Measurements from ENCODE around the gene CEACAM16. TPM values are rescaled to one million over a fixed set of nuclear protein-coding genes. Genes with fewer than 3 reads are reported as not detected.

CEACAM16 gene
- total and polyA plus RNA-seq, 9 donors, result 0.31 to 0.84 (median 0.58) TPM

GRCh38 chr19:44686896-44687295 is 12.1 kb upstream of the CEACAM16 start:
- Histone ChIP-seq H3K9me3 (replicated peaks; ENCODE audit: control insufficient read depth, low read depth, low read length) (no peaks in the 10 kb centered on the region), H3K27me3 (ENCODE audit: control insufficient read depth, insufficient read depth, low read length) (no peaks in the 10 kb centered on the region), H3K27ac (ENCODE audit: low read length) (no peak overlapping the region), H3K4me3 (ENCODE audit: low read length) (no peak overlapping the region), H3K4me1 (ENCODE audit: control insufficient read depth, insufficient read depth, low read length) (peaks cover 5% of the 10 kb centered on the region), H3K36me3 (ENCODE audit: control insufficient read depth, insufficient read depth, low read length) (no peaks in the 10 kb centered on the region)
- no peak for DNase-seq
- WGBS (ENCODE audit: insufficient coverage), result 55% methylated on average over 2 of the region's 4 CpGs

DNA sequence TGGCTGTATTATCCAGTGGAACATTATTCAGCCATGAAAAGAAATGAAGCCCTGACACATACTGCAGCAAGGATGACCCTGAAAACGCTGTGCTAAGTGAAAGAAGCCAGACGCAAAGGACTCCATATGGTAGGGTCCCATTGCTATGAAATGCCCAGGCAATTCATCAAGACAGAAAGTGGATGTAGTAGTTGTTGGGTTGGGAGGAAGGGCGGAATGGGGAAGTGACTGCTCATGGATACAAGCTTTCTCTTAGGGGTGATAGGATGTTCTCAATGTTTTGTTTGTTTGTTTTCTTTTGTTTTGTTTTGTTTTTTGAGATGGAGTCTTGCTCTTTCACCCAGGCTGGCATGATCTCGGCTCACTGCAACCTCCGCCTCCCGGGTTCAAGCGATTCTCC is 11.1 kb upstream of the CEACAM16 start:
- H3K4me3 ChIP-seq (ENCODE audit: low read length), result no peak overlapping the region
- H3K27ac ChIP-seq (ENCODE audit: low read length), result no peak overlapping the region
- DNase-seq, result no peak
- H3K36me3 ChIP-seq (ENCODE audit: control insufficient read depth, insufficient read depth, low read length), result no peaks in the 10 kb centered on the region
- H3K9me3 ChIP-seq (replicated peaks; ENCODE audit: control insufficient read depth, low read depth, low read length), result no peaks in the 10 kb centered on the region
- 79% methylated on average over 5 of the region's 7 CpGs for WGBS (ENCODE audit: insufficient coverage)
- no peaks in the 10 kb centered on the region for H3K27me3 ChIP-seq (ENCODE audit: control insufficient read depth, insufficient read depth, low read length)
- H3K4me1 ChIP-seq (ENCODE audit: control insufficient read depth, insufficient read depth, low read length), result peaks cover 5% of the 10 kb centered on the region

DNA sequence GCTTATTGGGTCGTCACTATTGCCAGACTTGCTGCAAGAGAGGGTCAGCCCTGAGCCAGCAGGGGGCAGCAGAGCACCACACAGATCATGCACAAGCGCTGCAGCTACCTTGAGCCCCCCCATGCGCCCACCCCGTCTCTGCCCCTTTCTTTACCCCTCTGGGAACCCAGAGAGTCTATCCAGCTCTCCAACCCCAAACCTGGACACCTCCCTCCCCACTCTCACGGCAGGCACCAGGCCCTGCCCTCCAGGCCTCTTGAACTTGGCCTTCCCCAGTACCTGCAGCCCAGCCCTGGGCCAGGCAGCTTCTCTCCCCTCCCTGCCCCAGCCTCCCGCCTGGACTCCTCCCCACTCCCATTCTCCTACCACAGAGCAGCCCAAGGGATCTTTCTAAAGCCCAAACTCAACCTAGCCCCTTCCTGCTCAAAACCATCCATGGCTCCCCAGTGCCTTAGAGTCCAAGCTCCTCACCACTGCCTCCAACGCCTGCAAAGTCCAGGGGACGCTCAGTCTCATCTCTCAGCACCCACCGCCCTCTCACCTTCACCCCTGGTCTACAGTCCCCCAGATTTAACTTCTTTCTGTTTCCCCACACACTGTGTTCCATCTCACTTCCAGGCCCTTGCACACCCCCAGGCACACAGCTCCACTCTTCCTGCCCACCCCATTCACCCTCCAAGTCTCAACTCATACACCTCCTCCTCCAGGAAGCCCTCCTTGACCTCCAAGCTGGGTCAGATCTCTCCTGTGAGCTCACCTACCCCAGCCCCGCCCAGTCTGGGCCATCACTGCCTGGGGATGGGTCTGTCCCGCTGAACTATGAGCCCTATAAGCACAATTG is 9.4 kb upstream of the CEACAM16 start:
- H3K4me1 ChIP-seq (ENCODE audit: control insufficient read depth, insufficient read depth, low read length), result peaks cover 5% of the 10 kb centered on the region
- H3K27me3 ChIP-seq (ENCODE audit: control insufficient read depth, insufficient read depth, low read length), result no peaks in the 10 kb centered on the region
- no peak overlapping the region for H3K27ac ChIP-seq (ENCODE audit: low read length)
- H3K4me3 ChIP-seq (ENCODE audit: low read length), result no peak overlapping the region
- no peaks in the 10 kb centered on the region for H3K9me3 ChIP-seq (replicated peaks; ENCODE audit: control insufficient read depth, low read depth, low read length)
- 43% methylated on average over 10 of the region's 11 CpGs for WGBS (ENCODE audit: insufficient coverage)
- H3K36me3 ChIP-seq (ENCODE audit: control insufficient read depth, insufficient read depth, low read length), result no peaks in the 10 kb centered on the region
- peak; percentile 71 for DNase-seq

DNA sequence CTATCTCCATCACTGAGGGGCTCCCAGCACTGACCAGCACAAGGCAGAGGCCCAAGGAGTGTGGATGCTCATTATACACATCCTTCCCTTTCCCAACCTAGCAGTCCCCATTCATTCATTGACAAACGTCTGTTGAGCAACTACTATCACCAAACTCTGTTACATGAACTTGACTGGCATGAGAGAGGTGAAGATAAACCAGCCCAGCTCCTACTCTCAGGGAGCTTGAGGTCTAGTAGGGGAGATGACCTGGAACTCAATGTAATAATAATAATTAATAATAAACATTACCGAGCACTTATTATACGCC is 8.9 kb upstream of the CEACAM16 start:
- Histone ChIP-seq H3K27me3 (ENCODE audit: control insufficient read depth, insufficient read depth, low read length) (no peaks in the 10 kb centered on the region), H3K27ac (ENCODE audit: low read length) (no peak overlapping the region), H3K9me3 (replicated peaks; ENCODE audit: control insufficient read depth, low read depth, low read length) (no peaks in the 10 kb centered on the region), H3K4me3 (ENCODE audit: low read length) (no peak overlapping the region), H3K4me1 (ENCODE audit: control insufficient read depth, insufficient read depth, low read length) (peaks cover 5% of the 10 kb centered on the region), H3K36me3 (ENCODE audit: control insufficient read depth, insufficient read depth, low read length) (no peaks in the 10 kb centered on the region)
- DNase-seq, result no peak
- no CpG with 5 or more reads among the region's 3 CpGs for WGBS (ENCODE audit: insufficient coverage)

GRCh38 chr19:44692379-44692721 is 6.6 kb upstream of the CEACAM16 start:
- no peaks in the 10 kb centered on the region for H3K9me3 ChIP-seq (replicated peaks; ENCODE audit: control insufficient read depth, low read depth, low read length)
- H3K4me3 ChIP-seq (ENCODE audit: low read length), result no peak overlapping the region
- no peak overlapping the region for H3K27ac ChIP-seq (ENCODE audit: low read length)
- no peaks in the 10 kb centered on the region for H3K36me3 ChIP-seq (ENCODE audit: control insufficient read depth, insufficient read depth, low read length)
- peaks cover 1% of the 10 kb centered on the region for H3K27me3 ChIP-seq (ENCODE audit: control insufficient read depth, insufficient read depth, low read length)
- DNase-seq, result no peak
- WGBS (ENCODE audit: insufficient coverage), result no CpG with 5 or more reads among the region's 5 CpGs
- H3K4me1 ChIP-seq (ENCODE audit: control insufficient read depth, insufficient read depth, low read length), result peaks cover 12% of the 10 kb centered on the region

GRCh38 chr19:44694184-44694579 is 4.8 kb upstream of the CEACAM16 start:
- 61% methylated on average over 2 of the region's 2 CpGs for WGBS (ENCODE audit: insufficient coverage)
- no peaks in the 10 kb centered on the region for H3K36me3 ChIP-seq (ENCODE audit: control insufficient read depth, insufficient read depth, low read length)
- no peak overlapping the region for H3K27ac ChIP-seq (ENCODE audit: low read length)
- DNase-seq, result no peak
- H3K9me3 ChIP-seq (replicated peaks; ENCODE audit: control insufficient read depth, low read depth, low read length), result no peaks in the 10 kb centered on the region
- peaks cover 2% of the 10 kb centered on the region for H3K27me3 ChIP-seq (ENCODE audit: control insufficient read depth, insufficient read depth, low read length)
- peaks cover 10% of the 10 kb centered on the region for H3K4me1 ChIP-seq (ENCODE audit: control insufficient read depth, insufficient read depth, low read length)
- no peak overlapping the region for H3K4me3 ChIP-seq (ENCODE audit: low read length)

DNA sequence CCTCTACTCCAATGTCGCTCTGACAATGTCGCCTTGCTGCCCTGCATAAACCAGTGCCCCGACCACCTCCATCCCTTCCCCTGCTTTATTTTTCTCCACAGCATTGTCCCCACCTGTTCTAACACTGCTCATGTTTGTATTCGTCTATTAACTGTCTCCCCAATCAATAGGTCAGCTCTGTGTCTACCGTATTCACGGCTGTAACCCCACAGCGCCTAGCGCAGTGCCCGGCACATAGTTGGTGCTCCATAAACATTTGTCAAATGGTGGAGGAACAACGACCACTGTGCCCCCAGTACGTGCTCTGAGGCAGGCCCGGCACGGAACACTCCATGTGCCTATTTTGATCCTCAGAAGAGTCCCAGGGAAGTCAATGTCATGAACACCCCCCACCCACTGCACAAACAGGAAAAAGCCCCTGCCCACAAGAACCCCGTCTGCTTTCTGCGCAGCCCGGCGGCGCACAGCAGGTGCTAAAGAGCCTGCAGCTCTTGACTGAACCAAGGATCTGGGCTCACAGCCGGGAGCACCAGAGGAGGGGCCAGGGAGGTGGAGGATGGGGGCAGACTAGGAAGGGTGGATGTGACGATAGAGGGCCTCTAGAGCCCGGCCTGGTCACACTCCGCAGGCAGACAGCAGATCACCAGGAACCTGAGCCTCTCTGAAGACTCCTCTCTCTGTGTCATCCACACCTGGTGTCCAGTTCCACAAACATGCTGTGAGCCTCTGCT is 1.8 kb upstream of the CEACAM16 start:
- DNase-seq, result no peak
- WGBS (ENCODE audit: insufficient coverage), result 48% methylated on average over 16 of the region's 22 CpGs

GRCh38 chr19:44697670-44698034 is 1.3 kb upstream of the CEACAM16 start:
- Histone ChIP-seq H3K4me1 (ENCODE audit: control insufficient read depth, insufficient read depth, low read length) (peaks cover 7% of the 10 kb centered on the region), H3K4me3 (ENCODE audit: low read length) (no peak overlapping the region), H3K27me3 (ENCODE audit: control insufficient read depth, insufficient read depth, low read length) (peaks cover 2% of the 10 kb centered on the region), H3K27ac (ENCODE audit: low read length) (no peak overlapping the region), H3K36me3 (ENCODE audit: control insufficient read depth, insufficient read depth, low read length) (no peaks in the 10 kb centered on the region), H3K9me3 (replicated peaks; ENCODE audit: control insufficient read depth, low read depth, low read length) (no peaks in the 10 kb centered on the region)
- 72% methylated on average over 4 of the region's 4 CpGs for WGBS (ENCODE audit: insufficient coverage)
- DNase-seq, result no peak

More for the DNA sequence above, 1.8 kb upstream of the CEACAM16 start:
- no peak overlapping the region for H3K4me3 ChIP-seq (ENCODE audit: low read length)
- H3K4me1 ChIP-seq (ENCODE audit: control insufficient read depth, insufficient read depth, low read length), result peaks cover 7% of the 10 kb centered on the region
- peaks cover 2% of the 10 kb centered on the region for H3K27me3 ChIP-seq (ENCODE audit: control insufficient read depth, insufficient read depth, low read length)
- H3K36me3 ChIP-seq (ENCODE audit: control insufficient read depth, insufficient read depth, low read length), result no peaks in the 10 kb centered on the region
- H3K27ac ChIP-seq (ENCODE audit: low read length), result no peak overlapping the region
- no peaks in the 10 kb centered on the region for H3K9me3 ChIP-seq (replicated peaks; ENCODE audit: control insufficient read depth, low read depth, low read length)

- WGBS (ENCODE audit: insufficient coverage), result 81% methylated on average over 4 of the region's 5 CpGs
- no peaks in the 10 kb centered on the region for H3K36me3 ChIP-seq (ENCODE audit: control insufficient read depth, insufficient read depth, low read length)
- H3K27ac ChIP-seq (ENCODE audit: low read length), result no peak overlapping the region
- no peak for DNase-seq
- no peaks in the 10 kb centered on the region for H3K9me3 ChIP-seq (replicated peaks; ENCODE audit: control insufficient read depth, low read depth, low read length)
- H3K4me3 ChIP-seq (ENCODE audit: low read length), result no peak overlapping the region
- peaks cover 2% of the 10 kb centered on the region for H3K27me3 ChIP-seq (ENCODE audit: control insufficient read depth, insufficient read depth, low read length)
- peaks cover 8% of the 10 kb centered on the region for H3K4me1 ChIP-seq (ENCODE audit: control insufficient read depth, insufficient read depth, low read length)
Observed at GRCh38 chr19:44700547-44700946, 1.6 kb downstream of the CEACAM16 start.

DNA sequence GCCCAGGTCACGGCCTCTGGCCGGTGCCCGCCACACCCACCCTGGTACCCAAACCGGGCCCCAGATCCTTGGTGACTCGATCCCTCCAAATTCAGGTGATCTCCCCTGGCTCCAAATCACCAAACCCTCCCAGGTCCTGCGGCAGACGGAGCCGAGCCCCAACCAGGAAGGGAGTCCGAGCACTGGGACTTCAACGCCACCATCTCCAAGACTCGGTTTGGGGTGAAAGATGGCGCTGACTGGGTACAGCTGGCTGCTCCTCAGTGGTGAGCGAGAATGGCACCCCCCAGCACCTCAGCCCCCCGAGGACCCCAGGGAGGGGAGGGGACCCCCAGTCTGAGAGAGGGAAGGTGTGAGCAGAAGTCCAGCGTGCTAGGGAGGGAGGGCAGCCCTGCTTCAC is 2.3 kb downstream of the CEACAM16 start:
- no peak overlapping the region for H3K4me3 ChIP-seq (ENCODE audit: low read length)
- 90% methylated on average over 5 of the region's 15 CpGs for WGBS (ENCODE audit: insufficient coverage)
- peaks cover 14% of the 10 kb centered on the region for H3K4me1 ChIP-seq (ENCODE audit: control insufficient read depth, insufficient read depth, low read length)
- no peak for DNase-seq
- peaks cover 2% of the 10 kb centered on the region for H3K27me3 ChIP-seq (ENCODE audit: control insufficient read depth, insufficient read depth, low read length)
- no peaks in the 10 kb centered on the region for H3K9me3 ChIP-seq (replicated peaks; ENCODE audit: control insufficient read depth, low read depth, low read length)
- H3K36me3 ChIP-seq (ENCODE audit: control insufficient read depth, insufficient read depth, low read length), result no peaks in the 10 kb centered on the region
- no peak overlapping the region for H3K27ac ChIP-seq (ENCODE audit: low read length)

Measured in muscle of leg (tissue), 11 donors.